ENCODE measurements around the gene MMD2.

Gene MMD2

DNA sequence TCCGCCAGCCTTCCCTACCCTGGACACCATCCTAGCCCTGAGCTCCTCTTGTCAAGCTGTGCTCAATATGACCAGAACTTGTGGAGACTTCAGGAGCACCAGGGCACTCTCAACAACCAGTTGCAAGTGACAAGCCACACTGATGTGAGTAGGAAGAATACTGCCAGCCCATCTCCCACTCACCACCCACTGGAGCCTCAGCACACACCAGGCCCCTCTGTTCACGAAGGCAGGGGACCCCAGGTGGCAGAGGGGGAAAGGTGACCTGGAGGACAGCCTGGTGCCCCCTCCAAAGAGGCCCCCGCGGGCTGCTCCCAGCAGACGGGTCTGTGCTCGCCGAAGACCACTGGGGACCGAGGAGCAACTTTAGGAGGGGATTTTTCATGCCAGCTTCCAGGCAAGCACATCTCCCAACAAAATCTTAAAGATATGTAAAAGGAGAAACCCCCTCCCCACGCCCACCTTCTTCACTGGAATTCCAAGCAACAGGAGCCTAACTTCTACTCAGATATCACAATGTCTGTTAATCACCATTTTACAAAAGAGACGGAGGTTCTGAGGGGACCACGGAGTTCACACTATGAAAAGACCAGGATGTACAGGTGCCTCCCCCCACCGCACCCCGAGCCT is 1.0 kb downstream of the MMD2 start:
- DNase-seq, result no peak

GRCh38 chr7:4951903-4952636 is 6.9 kb downstream of the MMD2 start:
- DNase-seq, result no peak

DNA sequence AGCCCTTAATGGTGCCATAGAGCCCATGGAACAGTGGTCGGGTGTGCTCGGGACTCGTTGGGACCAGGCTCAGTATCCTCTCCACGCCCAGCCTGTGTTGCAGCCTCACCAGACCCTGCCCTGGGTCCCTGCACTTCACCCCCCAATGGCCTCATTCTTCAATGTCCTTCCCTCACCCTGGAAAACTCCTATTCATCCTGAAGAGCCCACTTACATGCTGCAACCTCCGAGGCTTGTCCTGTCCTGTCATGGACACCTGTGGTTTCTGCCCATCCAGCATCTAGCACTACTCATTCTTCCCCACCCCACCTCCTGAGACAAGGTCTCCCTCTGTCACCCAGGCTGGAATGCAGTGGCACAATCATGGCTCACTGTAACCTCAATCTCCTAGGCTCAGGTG is 7.7 kb downstream of the MMD2 start:
- no peak for DNase-seq

GRCh38 chr7:4948402-4948801 is 10.6 kb downstream of the MMD2 start:
- no peak for DNase-seq

DNA sequence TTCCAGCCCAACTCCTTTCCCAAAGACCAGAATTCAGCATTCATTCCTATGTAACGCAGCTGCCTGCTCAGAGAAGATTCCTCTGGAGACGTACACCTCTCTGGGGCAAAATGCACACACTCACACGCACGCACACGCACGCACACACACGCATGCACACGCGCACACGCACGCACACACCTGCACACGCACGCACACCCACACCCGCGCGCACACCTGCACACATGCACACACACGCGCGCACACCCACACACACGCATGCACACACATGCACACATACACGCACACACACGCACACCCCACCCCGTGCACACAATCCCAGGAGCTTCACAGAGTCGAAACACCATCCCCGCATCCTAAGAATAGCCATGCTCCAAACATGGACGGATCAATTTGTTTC is 13.0 kb downstream of the MMD2 start:
- no peak for DNase-seq

DNA sequence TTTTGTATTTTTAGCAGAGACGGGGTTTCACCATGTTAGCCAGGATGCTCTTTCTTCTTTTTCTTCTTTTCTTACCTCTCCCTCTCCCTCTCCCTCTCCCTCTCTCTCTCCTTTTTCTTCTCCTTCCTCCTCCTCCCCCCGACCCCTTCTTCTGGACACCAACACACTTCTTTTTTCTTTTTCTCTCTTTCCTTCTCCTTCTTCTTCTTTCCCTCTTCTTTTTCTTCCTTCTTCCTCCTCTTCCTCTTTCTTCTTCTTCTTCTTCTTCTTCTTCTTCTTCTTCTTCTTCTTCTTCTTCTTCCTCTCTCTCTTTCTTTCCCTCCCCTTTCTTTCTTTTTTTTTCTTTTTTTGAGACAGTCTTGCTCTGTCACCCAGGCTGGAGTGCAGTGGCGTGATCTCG is 14.0 kb downstream of the MMD2 start:
- no peak for DNase-seq

GRCh38 chr7:4943297-4943696 is 15.7 kb downstream of the MMD2 start:
- DNase-seq, result no peak

DNA sequence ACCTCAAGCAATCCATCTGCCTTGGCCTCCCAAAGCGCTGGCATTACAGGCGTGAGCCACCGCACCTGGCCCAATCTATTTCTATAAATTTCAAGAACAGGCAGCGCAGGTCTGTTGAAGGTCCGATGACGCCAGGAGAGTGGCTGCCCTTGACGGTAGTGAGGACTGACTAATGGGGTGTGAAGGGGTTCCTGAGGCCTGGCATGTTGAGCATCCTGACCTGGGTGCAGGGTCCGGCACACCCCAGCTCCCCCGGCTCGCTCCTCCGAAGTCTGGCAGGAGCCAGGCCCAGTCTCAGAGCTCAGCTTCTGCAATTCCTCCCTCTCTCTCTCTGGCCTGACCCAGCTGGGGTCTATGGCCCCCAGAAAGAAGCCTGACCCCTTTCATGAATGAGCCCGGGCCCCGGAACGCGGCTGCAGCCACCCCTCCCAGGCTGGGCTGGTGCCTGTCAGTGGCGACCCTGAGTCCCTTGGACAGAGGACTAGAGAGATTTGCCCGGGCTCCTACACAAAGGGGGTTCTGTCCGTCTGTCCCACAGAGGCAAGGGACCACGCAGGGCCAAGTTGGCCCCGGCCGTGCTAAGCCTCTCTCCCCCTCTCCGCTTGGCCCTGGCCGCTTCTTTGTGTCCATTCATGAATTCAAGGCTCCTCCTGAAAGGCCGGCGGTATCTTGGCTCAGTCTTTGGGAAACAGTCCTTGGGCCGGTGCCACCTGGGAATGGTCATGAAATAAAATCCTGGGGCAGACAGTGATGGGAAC is 18.8 kb downstream of the MMD2 start:
- DNase-seq, result no peak

DNA sequence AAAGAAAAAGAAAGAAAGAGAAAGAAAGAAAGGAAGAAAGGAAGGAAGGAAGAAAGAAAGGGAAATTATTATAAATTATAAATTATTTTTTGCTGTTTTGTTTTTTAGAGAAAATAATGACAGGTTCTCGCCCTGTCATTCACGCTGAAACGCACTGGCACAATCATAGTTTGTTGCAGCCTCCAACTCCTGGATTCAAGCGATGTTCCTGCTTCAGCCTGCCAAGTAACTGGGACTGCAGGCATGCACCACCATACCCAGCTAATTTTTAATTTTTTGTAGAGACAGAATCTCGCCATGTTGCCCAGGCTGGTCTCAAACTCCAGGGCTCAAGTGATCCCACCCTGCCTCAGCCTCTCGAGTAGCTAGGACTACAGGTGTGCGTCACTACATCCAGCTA is 21.6 kb downstream of the MMD2 start:
- DNase-seq, result no peak

DNA sequence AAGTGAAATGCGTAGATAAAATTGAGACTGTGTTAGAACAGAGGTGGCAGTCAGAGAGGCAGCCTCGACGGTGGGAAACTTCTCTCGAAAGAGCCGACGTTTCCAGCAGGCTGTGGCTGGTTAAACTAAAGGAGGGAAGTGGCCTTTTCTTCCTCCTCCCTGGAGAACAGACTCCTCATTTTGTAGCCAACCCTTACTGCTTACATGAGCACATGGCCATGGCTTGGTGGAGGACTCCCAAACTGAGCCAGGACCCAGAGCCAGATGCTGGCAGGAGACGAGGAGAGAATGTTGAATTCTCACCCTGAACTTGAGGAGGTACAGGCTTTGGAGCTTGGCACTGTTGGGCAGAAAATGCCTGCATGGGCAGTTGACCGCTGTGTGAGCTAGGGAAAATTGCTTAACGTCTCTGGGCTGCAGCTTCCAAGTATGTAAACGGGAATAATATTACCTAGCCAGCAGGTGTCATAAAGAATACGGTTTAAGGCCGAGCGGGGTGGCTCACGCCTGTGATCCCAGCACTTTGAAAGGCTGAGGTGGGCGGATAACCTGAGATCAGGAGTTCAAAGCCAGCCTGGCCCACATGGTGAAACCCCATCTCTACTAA is 24.5 kb downstream of the MMD2 start:
- DNase-seq, result no peak

- DNase-seq, result no peak
Observed at GRCh38 chr7:4931943-4932342, 27.0 kb downstream of the MMD2 start.

DNA sequence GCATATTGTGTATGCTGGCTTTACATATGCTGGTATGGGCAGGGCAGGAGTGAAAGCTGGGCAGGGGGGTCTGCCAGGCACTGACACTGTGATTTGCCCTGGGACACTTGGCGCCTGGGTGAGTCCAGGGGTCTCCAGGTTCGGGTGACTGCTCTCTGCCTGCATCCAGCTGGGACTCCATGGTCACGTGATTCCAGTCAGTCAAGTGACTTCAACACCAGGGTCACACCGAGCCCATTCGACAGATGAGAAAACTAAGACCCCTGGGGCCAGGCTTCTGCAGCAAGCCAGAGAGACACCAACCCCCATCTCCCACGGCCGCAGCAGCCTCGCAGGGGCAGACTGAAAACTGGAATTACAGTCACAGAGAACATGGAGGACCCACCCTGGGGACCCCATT is 30.0 kb downstream of the MMD2 start:
- DNase-seq, result no peak

- no peak for DNase-seq
Observed at GRCh38 chr7:4928445-4928844, 30.5 kb downstream of the MMD2 start.

- DNase-seq, result no peak
Observed at GRCh38 chr7:4919969-4920766, 38.8 kb downstream of the MMD2 start.

DNA sequence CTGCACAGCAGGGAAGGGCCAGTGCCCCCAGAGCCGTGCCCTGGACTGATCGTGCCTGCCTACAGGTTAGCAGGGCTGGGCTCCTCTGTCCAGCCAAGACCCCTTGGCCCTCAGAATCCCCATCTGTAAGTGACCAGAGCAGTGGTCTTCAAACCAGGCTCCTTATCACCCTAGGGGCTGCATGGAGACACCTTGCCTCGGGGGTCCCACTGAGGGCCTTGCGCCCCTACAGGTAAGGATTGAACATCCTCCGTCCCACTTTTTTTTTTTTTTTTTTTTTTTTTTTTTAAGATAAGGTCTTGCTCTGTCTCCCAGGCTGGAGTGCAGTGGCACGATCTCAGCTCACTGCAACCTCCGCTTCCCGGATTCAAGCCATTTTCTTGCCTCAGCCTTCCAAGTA is 42.9 kb downstream of the MMD2 start:
- DNase-seq, result no peak

DNA sequence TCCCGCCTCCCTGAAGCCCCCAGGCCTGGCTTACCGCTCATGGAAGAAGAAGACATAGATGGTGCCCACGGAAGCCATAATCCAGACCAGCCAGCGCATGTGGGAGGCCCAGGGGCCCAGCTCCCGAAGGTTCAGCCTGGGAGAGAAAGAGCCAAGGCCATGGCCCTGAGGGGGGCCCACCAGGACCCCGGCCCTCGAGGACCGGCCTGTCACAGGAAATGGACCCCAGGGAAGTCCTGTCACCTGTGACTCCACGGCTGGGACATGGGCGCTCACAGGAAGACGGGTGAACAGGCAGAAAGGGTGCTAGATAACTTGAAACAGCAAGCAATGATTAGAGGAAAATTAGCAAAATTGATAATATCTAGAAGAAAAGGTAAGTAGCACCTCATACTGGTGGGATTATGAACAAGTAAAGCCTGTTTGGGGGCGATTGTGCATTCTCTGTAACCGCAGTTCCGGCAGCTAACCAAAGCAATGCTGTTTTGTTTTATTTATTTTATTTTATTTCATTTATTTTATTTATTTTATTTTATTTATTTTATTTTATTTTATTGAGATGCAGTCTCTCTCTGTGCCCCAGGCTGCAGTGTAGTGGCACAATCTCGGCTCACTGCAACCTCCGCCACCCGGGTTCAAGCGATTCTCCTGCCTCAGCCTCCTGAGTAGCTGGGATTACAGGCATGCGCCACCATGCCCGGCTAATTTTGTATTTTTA is 47.7 kb downstream of the MMD2 start:
- DNase-seq, result no peak

GRCh38 chr7:4906682-4907081 is 52.3 kb downstream of the MMD2 start:
- DNase-seq, result no peak

DNA sequence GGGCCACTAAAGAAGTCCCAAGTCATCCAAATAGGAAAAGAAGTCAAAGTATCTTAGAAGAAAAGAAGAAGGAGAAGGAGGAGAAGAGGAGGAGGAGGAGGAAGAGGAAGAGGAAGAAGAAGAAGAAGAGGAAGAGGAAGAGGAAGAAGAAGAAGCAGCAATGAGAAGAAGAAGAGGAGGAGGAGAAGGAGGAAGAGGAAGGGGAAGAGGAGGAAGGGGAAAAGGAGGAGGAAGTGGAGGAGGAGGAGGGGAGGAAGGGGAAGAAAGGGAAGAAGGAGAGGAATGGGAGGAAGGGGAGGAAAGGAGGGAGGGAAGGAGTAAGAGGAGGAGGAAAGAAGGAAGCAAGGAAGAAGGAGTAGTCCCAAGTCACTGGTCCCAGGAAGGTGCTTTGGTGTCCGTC is 53.8 kb downstream of the MMD2 start:
- no peak for DNase-seq

GRCh38 chr7:4904346-4904745 is 54.6 kb downstream of the MMD2 start:
- no peak for DNase-seq

GRCh38 chr7:4895766-4896165 is 63.2 kb downstream of the MMD2 start:
- DNase-seq, result no peak

- DNase-seq, result no peak
Observed at GRCh38 chr7:4894482-4894881, 64.5 kb downstream of the MMD2 start.

DNA sequence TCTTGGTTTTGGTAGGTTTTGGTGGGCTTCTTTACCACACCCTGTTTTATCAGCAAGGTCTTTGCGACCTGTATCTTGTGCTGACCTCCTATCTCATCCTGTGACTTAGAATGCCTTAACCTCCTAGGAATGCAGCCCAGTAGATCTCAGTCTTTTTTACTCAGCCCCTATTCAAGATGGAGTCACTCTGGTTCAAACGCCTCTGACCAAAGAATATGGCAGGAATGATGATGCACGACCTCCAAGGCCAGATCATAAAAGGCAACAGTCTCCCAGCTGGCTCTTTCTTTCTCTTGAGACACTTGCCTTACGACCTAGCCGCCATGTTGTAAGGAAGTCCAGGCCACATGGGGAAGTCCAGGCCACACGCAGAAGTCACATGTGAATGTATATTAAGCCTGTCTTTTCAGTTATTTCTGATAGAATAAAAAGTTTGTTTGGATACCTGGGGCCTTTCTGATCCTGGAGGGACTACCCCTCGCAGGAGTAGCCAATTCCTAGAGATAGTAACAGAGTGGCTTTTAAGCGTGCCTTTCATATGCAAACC is 65.0 kb downstream of the MMD2 start:
- no peak for DNase-seq
